COLO668 (cell line): Measurements from ENCODE around the gene C9orf43.
A peak's percentile ranks its signal among the peaks of the same experiment; 100 is the strongest.
"Not testable (repeated sequence)": the region's sequence is repeated elsewhere in the genome, so short reads cannot be mapped to it uniquely, and the experiment has no call there.

Experiments
- DNase-seq: peaks from one replicate; lab custom pipeline; 2025; ENCODE audit not compliant: unreplicated experiment; lab: John Stamatoyannopoulos, UW

Gene C9orf43, protein sequence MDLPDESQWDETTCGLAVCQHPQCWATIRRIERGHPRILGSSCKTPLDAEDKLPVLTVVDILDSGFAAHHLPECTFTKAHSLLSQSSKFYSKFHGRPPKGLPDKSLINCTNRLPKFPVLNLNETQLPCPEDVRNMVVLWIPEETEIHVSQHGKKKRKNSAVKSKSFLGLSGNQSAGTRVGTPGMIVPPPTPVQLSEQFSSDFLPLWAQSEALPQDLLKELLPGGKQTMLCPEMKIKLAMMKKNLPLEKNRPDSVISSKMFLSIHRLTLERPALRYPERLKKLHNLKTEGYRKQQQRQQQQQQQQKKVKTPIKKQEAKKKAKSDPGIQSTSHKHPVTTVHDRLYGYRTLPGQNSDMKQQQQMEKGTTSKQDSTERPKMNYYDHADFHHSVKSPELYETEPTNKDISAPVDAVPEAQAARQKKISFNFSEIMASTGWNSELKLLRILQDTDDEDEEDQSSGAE

DNA sequence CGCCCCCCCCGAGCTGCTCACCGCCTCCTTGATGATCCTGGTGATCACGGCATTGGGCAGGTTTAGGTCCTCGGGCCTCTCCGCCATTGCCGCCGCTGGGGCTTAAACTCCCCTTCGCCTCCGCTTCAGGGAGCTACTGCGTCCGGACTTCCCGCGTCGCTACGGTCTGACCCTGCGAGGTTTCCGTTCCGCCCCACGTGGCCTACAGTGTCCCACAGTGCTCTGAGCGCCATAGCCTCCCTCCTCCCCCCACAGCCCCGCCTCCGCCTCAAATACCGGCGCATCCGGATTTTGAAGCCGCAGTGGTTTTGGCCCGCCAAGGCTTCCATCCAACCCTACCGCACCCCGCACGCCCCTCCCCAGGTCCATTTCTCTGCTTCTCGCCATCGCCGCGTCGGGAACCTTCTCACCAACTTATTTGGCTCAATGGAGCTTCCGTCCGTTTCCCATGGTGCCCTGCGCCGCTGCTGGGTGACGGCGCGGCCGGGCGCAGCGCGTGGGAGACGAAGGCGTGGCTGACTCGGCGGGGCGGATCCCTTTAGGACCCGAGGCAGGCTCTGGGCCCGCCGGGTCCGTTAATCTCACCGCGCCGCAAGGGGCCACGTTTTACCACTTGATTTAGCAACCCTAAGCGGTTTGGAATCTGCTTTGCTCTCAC lies at the start of gene C9orf43, which contains the start of gene POLE3:
Gene C9orf43, plus strand, starts transcription at position 541 of the 658 bp plus-strand sequence. CDS start 2,747 bp downstream, outside the sequence.
Gene POLE3, minus strand, starts transcription at position 469 of the 658 bp plus-strand sequence. Its CDS starts 382 bp downstream, at position 87.
- DNase-seq: peak; percentile 97

DNA sequence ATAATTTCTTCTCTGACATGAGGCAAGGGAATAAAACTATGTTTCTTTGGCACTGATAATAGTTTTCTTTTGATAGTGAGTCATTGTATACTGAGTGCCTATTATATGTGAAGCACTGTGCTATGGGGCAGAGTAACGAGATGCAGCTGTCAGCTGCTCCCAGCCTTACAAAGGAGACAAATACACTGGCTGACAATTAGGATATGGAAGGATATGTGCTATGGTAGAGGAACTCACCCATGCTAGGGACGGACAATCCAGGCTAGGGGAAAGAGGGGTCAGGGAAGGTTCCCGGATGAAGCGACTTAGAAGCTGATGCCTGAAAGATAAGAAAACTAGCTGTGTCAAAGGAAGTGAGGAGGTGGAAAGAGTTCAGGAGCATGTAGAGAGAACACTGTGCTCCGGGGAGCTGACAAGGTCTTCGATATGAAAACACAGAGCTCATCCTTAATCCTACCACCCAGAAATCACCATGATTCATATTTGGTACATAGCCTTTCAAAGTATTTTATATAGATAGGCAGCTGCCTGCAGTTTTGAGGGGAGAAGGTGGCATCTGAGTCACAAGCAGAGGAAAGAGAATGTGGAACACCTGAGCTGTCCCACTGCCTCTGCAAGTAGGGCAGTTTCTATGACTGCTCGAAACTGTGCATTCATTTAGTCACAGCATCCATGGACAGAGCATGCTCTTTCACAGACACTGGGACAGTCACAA lies 49.1 kb upstream of the C9orf43 start:
- DNase-seq: peak; percentile 28

DNA sequence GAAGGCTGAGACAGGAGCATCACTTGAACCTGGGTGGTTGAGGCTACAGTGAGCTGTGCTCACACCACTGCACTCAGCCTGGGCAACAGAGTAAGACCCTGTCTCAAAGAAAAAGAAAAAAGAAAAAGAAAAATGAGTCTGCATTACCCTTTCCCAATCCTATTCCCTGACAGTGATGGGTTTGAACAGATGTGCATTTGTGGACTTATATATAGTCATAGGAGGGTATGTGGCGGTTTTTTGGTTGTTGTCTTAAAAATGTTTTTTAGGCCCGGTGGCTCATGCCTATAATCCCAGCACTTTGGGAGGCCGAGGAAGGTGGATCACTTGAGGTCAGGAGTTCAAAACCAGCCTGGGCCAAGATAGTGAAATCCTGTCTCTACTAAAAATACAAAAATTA lies 47.2 kb upstream of the C9orf43 start:
- no peak for DNase-seq

DNA sequence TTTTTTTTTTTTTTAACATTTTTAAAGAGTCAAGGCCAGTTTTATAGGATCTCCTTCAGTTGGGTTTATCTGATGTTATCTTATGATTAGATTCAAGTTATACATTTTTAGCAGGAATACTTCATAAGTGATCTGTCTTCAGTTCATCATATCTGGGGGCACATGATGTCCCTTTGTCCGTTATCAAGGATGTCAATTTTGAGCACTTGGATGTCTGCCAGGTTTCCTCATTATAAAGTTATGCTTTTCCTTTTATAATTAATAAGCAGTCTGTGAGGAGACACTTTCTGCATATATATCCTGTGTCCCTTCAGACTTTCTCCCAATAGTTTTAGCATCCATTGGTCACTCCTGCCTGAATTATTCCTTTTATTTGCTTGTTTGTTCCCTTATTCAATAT lies 45.6 kb upstream of the C9orf43 start:
- DNase-seq: no peak

DNA sequence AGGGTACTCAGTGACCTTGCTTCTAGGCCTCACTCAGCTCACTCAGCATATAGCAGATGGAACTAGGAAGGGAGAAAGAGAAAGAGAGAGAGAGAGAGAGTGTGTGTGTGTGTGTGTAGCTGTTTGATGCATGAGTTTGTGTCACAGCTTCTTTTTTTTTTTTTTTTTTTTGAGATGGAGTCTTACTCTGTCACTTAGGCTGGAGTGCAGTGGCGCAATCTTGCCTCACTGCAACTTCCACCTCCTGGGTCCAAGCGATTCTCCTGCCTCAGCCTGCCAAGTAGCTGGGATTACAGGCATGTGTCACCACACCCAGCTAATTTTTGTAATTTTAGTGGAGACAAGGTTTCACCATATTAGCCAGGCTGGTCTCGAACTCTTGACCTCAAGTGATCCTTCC lies 44.9 kb upstream of the C9orf43 start:
- DNase-seq: not testable (repeated sequence)

DNA sequence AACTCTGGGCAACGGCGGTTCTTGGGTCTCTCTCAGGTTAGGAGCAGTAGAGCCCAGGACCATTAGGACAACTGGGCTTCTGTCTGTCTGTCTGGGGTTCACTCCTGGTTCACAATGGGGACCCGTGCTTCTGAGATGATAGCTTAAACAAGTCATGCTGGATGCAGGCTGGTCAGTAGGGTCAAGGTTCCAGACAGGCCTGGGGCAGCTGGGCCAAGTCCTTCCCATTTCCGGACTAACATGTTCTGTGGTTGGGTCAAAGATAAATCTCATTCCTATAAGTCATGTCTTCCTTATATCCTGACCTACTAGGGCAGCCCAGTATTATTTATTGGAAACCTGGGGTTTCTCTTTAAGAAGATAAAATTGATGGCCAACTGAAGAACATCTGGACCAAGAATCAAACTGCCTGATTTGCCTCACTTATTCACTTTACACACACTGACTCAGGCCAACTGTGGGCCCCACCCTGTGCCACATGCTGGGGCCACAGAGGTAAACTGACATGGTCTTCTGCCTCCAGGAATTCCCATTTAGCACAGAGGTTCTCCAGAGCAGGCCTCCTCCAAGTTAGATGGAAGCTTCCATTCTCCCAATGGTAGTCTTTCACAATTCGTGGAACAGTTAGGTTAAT lies 42.1 kb upstream of the C9orf43 start:
- no peak for DNase-seq

DNA sequence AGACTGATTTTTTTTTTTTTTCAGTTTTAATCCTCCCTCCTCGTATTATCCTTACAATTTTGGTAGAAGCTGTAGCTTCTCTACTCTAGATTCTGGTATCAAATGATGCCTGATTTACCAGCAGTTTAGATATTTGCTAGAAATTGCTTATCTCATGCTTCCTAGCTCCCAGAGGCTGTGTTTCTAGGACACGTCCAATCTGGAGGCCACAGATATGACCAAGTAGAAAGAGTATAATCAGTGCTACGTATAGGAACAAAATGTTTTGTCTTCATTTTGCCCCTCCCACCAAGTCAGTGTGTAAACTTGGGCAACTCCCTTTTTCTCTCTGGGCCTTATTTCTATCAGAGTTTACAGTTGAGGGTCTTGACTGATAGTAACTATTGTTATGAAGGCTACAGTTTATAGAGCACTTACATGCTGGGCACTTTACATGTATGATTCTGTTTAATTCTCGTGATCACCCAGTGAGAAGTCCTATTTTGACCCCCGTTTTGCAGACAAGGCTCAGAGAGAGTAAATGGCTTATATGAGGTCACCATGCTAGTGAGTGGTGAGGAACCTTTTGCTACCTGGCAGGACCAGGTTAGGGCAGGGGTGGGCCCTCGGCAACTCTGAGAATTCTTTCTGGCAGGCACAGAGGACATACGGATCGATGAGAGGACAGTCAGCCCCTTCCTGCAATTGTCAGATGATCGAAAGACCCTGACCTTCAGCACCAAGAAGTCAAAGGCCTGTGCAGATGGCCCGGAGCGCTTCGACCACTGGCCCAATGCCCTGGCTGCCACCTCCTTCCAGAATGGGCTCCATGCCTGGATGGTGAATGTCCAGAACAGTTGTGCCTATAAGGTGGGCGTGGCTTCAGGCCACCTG lies 41.3 kb upstream of the C9orf43 start:
- no peak for DNase-seq

DNA sequence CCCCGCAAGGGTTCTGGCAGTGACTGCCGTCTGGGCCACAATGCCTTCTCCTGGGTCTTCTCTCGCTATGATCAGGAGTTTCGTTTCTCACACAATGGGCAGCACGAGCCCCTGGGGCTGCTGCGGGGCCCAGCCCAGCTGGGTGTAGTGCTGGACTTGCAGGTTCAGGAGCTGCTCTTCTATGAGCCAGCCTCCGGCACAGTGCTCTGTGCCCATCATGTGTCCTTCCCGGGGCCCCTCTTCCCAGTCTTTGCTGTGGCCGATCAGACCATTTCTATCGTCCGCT lies 40.7 kb upstream of the C9orf43 start:
- DNase-seq: no peak

DNA sequence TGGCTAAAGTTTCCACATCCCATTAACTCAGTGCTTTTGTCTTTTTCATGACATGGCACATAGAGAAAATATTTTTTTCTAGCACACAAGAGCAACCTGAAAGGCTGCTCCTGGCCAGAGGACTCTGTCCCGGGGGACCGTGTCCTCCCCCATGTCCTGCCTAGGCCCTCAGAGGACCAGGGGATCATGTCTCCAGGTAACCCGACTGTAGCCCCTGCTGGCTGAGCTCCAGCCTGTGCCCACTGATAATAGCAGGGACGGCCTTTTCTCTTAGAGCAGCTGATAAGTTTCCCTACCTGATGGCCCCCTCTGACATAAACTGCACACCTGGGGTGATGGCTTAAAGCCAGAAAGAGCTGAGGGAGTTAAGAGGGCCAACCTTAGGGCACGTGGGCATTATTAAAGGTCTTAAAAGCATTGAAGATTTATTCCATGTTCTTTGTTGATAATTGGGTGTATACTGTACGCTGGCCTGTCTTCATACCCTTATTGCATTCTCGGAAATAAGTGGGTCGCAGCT lies 39.7 kb upstream of the C9orf43 start:
- no peak for DNase-seq

DNA sequence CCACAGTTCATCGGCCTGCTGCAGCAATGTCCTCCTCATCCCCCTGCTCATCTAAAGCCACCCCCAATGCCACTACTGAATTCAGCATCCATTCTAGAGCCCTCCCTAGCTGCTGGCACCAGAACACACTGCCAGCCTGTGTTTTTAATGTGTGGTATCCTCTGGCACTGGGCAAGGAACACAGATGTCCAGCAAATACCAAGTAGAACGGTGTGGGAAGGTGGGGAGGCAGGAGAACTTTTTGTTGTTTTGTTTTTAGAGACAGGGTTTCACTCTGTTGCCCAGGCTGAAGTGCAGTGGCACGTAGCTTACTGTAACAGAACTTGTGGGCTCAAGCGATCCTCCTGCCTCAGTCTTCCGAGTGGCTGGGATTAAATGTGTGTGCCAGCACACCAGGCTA lies 38.5 kb upstream of the C9orf43 start:
- no peak for DNase-seq

DNA sequence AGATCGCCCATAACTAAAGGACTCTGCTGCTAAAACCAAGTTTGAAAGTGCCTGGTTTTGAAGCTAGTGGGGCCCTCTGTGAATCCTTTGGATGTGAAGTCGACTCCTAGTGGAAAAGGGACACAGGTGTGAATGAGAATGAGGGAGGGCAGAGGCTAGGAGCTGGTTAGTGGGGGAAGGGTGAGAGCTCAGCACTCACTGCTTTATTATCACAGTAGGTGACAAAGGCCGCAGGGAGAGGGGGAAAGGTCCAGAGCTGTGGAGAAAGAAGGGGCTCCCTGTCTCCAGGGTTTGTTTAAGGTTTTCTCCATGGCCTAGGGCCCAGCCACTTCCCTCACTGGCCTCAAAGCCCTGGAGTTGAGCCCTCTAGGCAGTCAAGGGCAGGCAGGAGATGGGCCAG lies 37.3 kb upstream of the C9orf43 start:
- DNase-seq: no peak

DNA sequence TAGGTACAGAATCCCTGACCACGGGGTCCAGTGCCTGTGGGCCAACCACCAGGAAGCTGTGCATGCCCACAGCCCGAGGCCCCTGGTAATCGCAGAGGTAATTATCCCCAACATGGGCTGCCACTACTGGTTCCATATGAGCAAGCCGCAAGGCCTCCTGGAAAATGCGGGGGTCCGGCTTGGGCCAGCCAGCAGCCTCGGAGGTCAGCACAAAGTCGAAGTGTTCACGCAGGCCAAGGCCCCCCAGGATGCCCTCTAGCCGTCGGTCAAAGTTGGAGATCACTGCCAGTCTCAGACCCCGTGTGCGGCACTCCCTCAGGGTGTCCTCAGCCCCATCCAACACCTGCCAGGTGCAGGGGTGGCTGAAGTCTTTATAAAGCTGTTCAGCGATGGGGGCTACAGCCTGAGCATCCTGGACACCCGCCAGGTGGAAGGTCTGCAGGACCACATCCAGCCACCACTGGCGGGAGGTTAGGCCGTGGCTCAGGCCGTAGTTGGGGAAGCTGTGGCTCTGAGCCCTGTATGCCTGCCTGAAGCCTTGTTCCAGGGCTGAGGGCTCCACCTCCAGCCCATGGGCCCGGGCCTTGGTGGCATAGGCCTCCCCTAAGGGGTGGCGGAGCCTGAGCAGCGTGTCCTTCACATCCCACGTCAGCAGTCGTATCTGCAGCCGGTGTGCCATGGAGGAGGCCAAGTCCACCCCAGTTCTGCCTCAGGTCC lies 36.7 kb upstream of the C9orf43 start:
- DNase-seq: no peak

DNA sequence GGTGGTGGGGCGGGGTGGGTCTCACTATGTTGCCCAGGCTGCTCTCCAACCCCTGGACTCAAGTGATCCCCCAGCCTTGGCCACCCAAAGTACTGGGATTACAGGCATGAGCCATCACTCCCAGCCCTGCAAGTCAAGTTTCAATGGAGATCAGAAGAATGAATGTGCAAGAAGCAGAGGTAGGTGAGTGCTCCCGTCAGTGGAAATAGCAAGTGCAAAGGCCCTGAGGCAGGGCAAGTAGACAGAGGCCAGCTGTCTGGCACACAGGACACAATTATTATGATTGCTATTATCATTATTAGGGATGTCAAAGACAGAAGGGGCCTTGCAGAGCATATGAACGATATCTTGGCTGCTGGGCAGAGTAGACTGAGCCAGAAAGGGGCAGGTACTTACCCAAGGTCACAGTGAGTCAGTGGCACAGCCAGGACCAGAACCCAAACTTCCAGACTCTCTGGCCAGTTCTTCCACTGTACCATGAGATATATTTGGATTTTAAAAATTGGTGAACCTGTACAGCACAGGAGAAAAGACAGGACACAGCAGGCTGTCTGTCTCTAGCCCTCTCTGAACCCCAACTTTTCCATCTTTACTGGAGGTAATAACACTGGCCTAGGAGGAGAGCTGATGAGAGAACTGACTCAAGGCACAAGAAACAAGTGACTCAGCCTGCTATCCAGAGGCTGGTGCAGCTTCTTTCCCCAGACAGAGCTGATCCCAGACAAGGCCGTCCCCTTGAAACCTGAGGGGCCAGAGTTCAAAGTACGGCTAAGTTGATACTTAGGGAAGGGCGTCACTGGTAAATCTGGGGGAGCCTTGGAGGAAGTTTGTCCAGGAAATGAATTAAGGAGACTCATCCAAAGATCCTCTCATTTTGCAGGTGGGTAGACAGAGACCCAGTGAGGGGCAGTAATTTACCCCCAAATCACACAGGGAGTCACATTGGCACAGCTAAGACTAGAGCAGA lies 35.2 kb upstream of the C9orf43 start:
- DNase-seq: no peak

DNA sequence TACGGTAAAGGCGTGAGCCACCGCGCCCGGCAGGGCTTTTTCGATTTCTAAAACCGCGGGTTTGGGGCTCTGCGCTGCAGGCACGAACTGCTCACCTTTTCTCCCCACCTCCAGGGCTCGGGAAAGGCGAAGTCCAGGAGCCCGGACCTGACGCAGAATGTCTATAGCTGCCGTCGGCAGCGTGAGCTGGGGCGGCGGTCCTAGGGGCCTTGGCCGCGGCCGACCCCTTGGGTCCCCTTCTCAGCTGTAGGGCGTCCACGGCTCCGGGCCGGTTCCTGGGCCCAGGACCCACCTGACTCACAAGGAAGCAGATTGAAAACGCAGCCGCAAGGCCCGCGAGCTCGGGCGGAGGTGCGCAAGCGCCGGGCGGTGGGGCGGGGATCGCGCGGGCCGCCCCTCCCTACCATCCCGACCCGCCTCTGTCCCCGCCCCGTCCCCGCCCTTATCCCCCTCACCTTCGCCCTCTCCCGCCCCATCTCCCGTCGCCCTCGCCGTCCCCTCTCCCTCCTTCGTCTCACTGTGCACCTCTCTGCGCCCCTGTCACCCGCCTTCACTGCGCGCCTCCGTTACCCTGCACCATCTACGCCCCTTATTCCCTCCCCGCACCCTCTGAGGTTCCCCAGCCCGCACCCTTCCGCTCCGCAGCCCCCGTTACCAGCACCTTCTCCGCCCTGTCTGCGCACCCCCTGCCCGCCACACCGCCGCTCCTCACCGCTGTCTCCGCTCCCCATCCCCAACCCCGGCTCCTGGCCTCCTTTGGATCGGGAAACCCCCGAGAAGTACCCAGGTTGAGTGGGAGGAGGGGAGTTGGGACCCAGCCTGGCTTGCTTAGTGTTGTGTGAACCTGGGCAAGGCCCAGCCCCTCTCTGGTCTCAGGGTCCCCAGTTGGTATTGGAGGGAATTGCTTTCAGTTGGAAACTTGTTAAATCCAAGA lies 33.6 kb upstream of the C9orf43 start, which contains the start of gene HDHD3:
Gene HDHD3, minus strand, starts transcription at position 353 of the 934 bp plus-strand sequence. CDS start 2,632 bp downstream, outside the sequence.
- DNase-seq: peak; percentile 85

DNA sequence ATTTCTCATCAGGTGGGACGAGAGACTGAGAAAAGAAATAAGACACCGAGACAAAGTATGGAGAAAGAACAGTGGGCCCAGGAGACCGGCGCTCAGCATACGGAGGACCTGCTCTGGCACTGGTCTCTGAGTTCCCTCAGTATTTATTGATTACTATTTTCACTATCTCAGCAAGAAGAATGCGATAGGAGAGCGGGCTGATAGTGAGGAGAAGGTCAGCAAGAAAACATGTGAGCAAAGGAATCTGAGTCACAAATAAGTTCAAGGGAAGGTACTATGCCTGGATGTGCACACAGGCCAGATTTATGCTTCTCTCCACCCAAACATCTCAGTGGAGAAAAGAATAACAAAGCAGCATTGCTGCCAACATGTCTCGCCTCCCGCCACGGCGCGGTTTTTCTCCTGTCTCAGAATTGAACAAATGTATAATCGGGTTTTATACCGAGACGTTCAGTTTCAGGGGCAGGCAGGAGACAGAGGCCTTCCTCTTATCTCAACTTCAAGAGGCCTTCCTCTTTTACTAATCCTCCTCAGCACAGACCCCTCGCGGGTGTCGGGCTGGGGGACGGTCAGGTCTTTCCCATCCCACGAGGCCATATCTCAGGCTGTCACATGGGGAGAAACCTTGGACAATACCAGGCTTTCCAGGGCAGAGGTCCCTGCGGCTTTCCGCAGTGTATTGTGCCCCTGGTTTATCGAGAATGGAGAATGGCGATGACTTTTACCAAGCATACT lies 31.3 kb upstream of the C9orf43 start:
- DNase-seq: not testable (repeated sequence)

DNA sequence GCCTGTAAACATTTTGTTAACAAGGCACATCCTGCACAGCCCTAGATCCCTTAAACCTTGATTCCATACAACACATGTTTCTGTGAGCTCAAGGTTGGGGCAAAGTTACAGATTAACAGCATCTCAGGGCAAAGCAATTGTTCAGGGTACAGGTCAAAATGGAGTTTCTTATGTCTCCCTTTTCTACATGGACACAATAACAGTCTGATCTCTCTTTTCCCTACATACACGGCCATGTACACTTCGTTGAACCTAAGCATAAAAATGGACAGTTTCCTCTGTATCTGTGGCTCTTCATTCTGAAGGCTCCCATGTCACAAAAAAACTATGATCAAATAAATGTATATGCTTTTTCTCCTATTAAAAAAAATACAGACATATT lies 30.7 kb upstream of the C9orf43 start:
- not testable (repeated sequence) for DNase-seq
